LNCAP (cell line): Measurements from ENCODE around the gene TMEM132D.

Source experiments
- CTCF ChIP-seq: fragments of 450-650 bp; IDR thresholded peaks from 2 replicates; pipeline ENCODE4 v1.5.1; 2017; ENCODE audit warnings: mild to moderate bottlenecking

Gene TMEM132D

GRCh38 chr12:129211862-129212630 is 691.8 kb downstream of the TMEM132D start:
- TF ChIP-seq CTCF = no peak

GRCh38 chr12:129208566-129208965 is 695.3 kb downstream of the TMEM132D start:
- TF ChIP-seq CTCF = no peak

- TF ChIP-seq CTCF = no peak
These were observed 696.7 kb downstream of the TMEM132D start for GRCh38 chr12:129207084-129207483.

GRCh38 chr12:129203456-129203855 is 700.4 kb downstream of the TMEM132D start:
- no peak for TF ChIP-seq CTCF

- no peak for TF ChIP-seq CTCF
These were observed 701.6 kb downstream of the TMEM132D start for GRCh38 chr12:129202109-129202814.

- TF ChIP-seq CTCF = no peak
These were observed 702.8 kb downstream of the TMEM132D start for GRCh38 chr12:129201029-129201428.

- TF ChIP-seq CTCF = no peak
These were observed 703.2 kb downstream of the TMEM132D start for GRCh38 chr12:129200576-129200975.
